ENCODE data around the gene AAR2.

Gene AAR2

GRCh38 chr20:36261389-36262105 lies 25.3 kb downstream of the AAR2 start:
- DNase-seq, result no peak

- DNase-seq, result no peak
Observed at GRCh38 chr20:36262440-36262839, 26.2 kb downstream of the AAR2 start.

GRCh38 chr20:36264426-36265246 lies 28.4 kb downstream of the AAR2 start:
- no peak for DNase-seq

GRCh38 chr20:36266189-36266588 lies 29.9 kb downstream of the AAR2 start:
- DNase-seq, result no peak

- no peak for DNase-seq
Observed at GRCh38 chr20:36267605-36268381, 31.5 kb downstream of the AAR2 start.

GRCh38 chr20:36268440-36269342 lies 32.4 kb downstream of the AAR2 start:
- DNase-seq, result no peak

- no peak for DNase-seq
Observed at GRCh38 chr20:36269507-36269906, 33.2 kb downstream of the AAR2 start.

GRCh38 chr20:36270744-36271638 lies 34.7 kb downstream of the AAR2 start:
- DNase-seq, result no peak

- DNase-seq, result no peak
Observed at GRCh38 chr20:36271639-36272546, 35.6 kb downstream of the AAR2 start.

GRCh38 chr20:36272547-36273220 lies 36.4 kb downstream of the AAR2 start:
- no peak for DNase-seq

- DNase-seq, result no peak
Observed at GRCh38 chr20:36273414-36274180, 37.3 kb downstream of the AAR2 start.

- no peak for DNase-seq
Observed at GRCh38 chr20:36274181-36274841, 38.0 kb downstream of the AAR2 start.

- DNase-seq, result no peak
Observed at GRCh38 chr20:36275011-36275410, 38.7 kb downstream of the AAR2 start.

- DNase-seq, result no peak
Observed at GRCh38 chr20:36275441-36276189, 39.3 kb downstream of the AAR2 start.

- no peak for DNase-seq
Observed at GRCh38 chr20:36277546-36277945, 41.3 kb downstream of the AAR2 start.

- DNase-seq, result no peak
Observed at GRCh38 chr20:36279362-36279761, 43.1 kb downstream of the AAR2 start.

- DNase-seq, result no peak
Observed at GRCh38 chr20:36279776-36280175, 43.5 kb downstream of the AAR2 start.

Data from AML-193 (cell line).